H1 (cell line): Measurements from ENCODE around the gene ROPN1. TPM values are rescaled to one million over a fixed set of nuclear protein-coding genes. Genes with fewer than 3 reads are reported as not detected.

Experiments
- CTCF ChIA-PET: fragments of 300-600 bp; sonication (Branson Sonifier 250); formaldehyde crosslinking; loops from one replicate; lab custom pipeline; 2021; ENCODE audit not compliant: partially characterized antibody; lab: Charles Lee
- POLR2A ChIA-PET: fragments of 300-600 bp; sonication (Branson Sonifier 250); formaldehyde crosslinking; loops from one replicate; lab custom pipeline; 2021; ENCODE audit warnings: inconsistent platforms; ENCODE audit not compliant: partially characterized antibody; lab: Charles Lee
- DNase-seq, 2 experiments: peaks; one replicate each; pipeline versions ENCODE4 v3.0.0 to v3.0.0-alpha.2; 2010 to 2022; ENCODE audit warnings: low spot score in 2 of 2, low read depth in 1 of 2, mixed read lengths in 1 of 2
- FAIRE-seq: peaks from 2 replicates; lab custom pipeline; 2011; peaks lifted over from hg19 to GRCh38; lab: Jason Lieb, UNC
- H2AFZ ChIP-seq: 2 replicates; pipeline ENCODE4 v1.8.1; 2012; ENCODE audit warnings: low read length, inconsistent platforms
- H2AK5ac ChIP-seq: 2 replicates; pipeline ENCODE4 v1.6.1; 2013; ENCODE audit warnings: low read depth, low read length
- H2BK120ac ChIP-seq: replicated peaks from 2 replicates; pipeline ENCODE3; 2013; ENCODE audit warnings: low read depth, low read length, inconsistent platforms
- H2BK12ac ChIP-seq: 2 replicates; pipeline ENCODE4 v1.6.1; 2013; ENCODE audit warnings: low read depth, low read length
- H2BK15ac ChIP-seq: 2 replicates; pipeline ENCODE4 v1.6.1; 2013; ENCODE audit warnings: low read length
- H2BK20ac ChIP-seq: 2 replicates; pipeline ENCODE4 v1.6.1; 2013; ENCODE audit warnings: low read length
- H2BK5ac ChIP-seq: 2 replicates; pipeline ENCODE4 v1.6.1; 2013; ENCODE audit warnings: low read depth, low read length
- H3K14ac ChIP-seq: 2 replicates; pipeline ENCODE4 v1.6.1; 2013; ENCODE audit warnings: inconsistent platforms; ENCODE audit not compliant: insufficient read length
- H3K18ac ChIP-seq: 2 replicates; pipeline ENCODE4 v1.6.1; 2013; ENCODE audit warnings: low read length; ENCODE audit errors: extremely low read depth
- H3K23ac ChIP-seq: 2 replicates; pipeline ENCODE4 v1.6.1; 2013; ENCODE audit warnings: inconsistent platforms; ENCODE audit not compliant: insufficient read length
- H3K23me2 ChIP-seq: 2 replicates; pipeline ENCODE4 v1.6.1; 2013; ENCODE audit warnings: low read depth, low read length
- H3K27ac ChIP-seq: 2 replicates; pipeline ENCODE4 v1.6.1; 2011; ENCODE audit warnings: low read depth, low read length, inconsistent platforms
- H3K27me3 ChIP-seq, 4 experiments: replicated peaks in 1 of 4; 1 replicate in 1 of 4; 2 replicates in 3 of 4; pipeline versions ENCODE4 v1.6.1 to v1.8.1; 2011 to 2013; ENCODE audit warnings: low read length in 3 of 4, mild to moderate bottlenecking in 3 of 4, inconsistent platforms in 2 of 4, mixed read lengths in 2 of 4, moderate library complexity in 1 of 4; ENCODE audit not compliant: control insufficient read depth in 3 of 4, insufficient read depth in 3 of 4; ENCODE audit errors: extremely low read depth in 1 of 4
- H3K36me3 ChIP-seq, 4 experiments: 2 replicates each; pipeline versions ENCODE4 v1.6.1 to v1.8.1; 2011 to 2013; ENCODE audit warnings: mild to moderate bottlenecking in 4 of 4, low read length in 3 of 4, moderate library complexity in 2 of 4, control low read depth in 1 of 4, inconsistent platforms in 1 of 4; ENCODE audit not compliant: insufficient read depth in 4 of 4, control insufficient read depth in 2 of 4
- H3K4ac ChIP-seq: replicated peaks from 2 replicates; pipeline ENCODE3; 2013; ENCODE audit warnings: low read length, low read depth, mixed read lengths, inconsistent platforms; ENCODE audit not compliant: insufficient read length
- H3K4me1 ChIP-seq, 4 experiments: replicated peaks in 1 of 4; 1 replicate in 1 of 4; 2 replicates in 3 of 4; pipeline versions ENCODE4 v1.6.1 to v1.8.1; 2011 to 2013; ENCODE audit warnings: low read length in 3 of 4, inconsistent platforms in 2 of 4, mixed read lengths in 1 of 4; ENCODE audit not compliant: insufficient read depth in 4 of 4, control insufficient read depth in 3 of 4
- H3K4me2 ChIP-seq, 2 experiments: 2 replicates each; pipeline versions ENCODE4 v1.6.1 to v1.8.1; 2011 to 2013; ENCODE audit warnings: low read depth in 2 of 2, low read length in 2 of 2, control low read depth in 1 of 2, inconsistent platforms in 1 of 2, mild to moderate bottlenecking in 1 of 2; ENCODE audit not compliant: insufficient read depth in 1 of 2
- H3K4me3 ChIP-seq, 4 experiments: fragments of 200-600, 300-600 bp in 1 of 4; sonication (generic), shearing (Covaris generic), sonication (Bioruptor Twin) in 1 of 4; 2 replicates each; pipeline versions ENCODE4 v1.5.1 to v1.8.1; 2011 to 2016; ENCODE audit warnings: low read length in 4 of 4, low read depth in 3 of 4, control low read depth in 2 of 4, inconsistent platforms in 2 of 4, mild to moderate bottlenecking in 2 of 4, mixed read lengths in 1 of 4, moderate library complexity in 1 of 4; ENCODE audit not compliant: insufficient read depth in 2 of 4; ENCODE audit errors: extremely low read depth in 1 of 4
- H3K56ac ChIP-seq: replicated peaks from 2 replicates; pipeline ENCODE3; 2013; ENCODE audit warnings: low read depth, mild to moderate bottlenecking, mixed read lengths, low read length, inconsistent platforms; ENCODE audit not compliant: insufficient read length
- H3K79me1 ChIP-seq: 2 replicates; pipeline ENCODE4 v1.6.1; 2013; ENCODE audit warnings: low read depth, low read length, control low read depth
- H3K79me2 ChIP-seq, 2 experiments: 2 replicates each; pipeline versions ENCODE4 v1.6.1 to v1.8.1; 2012 to 2013; ENCODE audit warnings: low read length in 2 of 2, mild to moderate bottlenecking in 2 of 2, inconsistent platforms in 1 of 2; ENCODE audit not compliant: insufficient read depth in 2 of 2, control insufficient read depth in 1 of 2
- H3K9ac ChIP-seq, 4 experiments: replicated peaks in 1 of 4; 1 replicate in 1 of 4; 2 replicates in 3 of 4; pipeline versions ENCODE4 v1.6.1 to v1.8.1; 2011 to 2013; ENCODE audit warnings: low read depth in 3 of 4, low read length in 3 of 4, control low read depth in 2 of 4, mild to moderate bottlenecking in 2 of 4, moderate library complexity in 2 of 4, inconsistent platforms in 1 of 4; ENCODE audit errors: extremely low read depth in 1 of 4
- H3K9me3 ChIP-seq, 2 experiments: 2 replicates each; pipeline versions ENCODE4 v1.6.1 to v1.8.1; 2012 to 2013; ENCODE audit warnings: mild to moderate bottlenecking in 2 of 2, moderate library complexity in 2 of 2, control low read depth in 1 of 2, inconsistent platforms in 1 of 2, low read depth in 1 of 2, low read length in 1 of 2, mixed read lengths in 1 of 2; ENCODE audit not compliant: insufficient read depth in 2 of 2
- H4K20me1 ChIP-seq, 2 experiments: replicated peaks in 1 of 2; 2 replicates each; pipeline versions ENCODE3 to v1.8.1; 2011 to 2013; ENCODE audit warnings: inconsistent platforms in 2 of 2, low read length in 2 of 2, mild to moderate bottlenecking in 1 of 2; ENCODE audit not compliant: insufficient read depth in 2 of 2, control insufficient read depth in 1 of 2
- H4K5ac ChIP-seq: 2 replicates; pipeline ENCODE4 v1.6.1; 2013; ENCODE audit warnings: low read length, low read depth, mixed read lengths, inconsistent platforms; ENCODE audit not compliant: insufficient read length
- H4K8ac ChIP-seq: 2 replicates; pipeline ENCODE4 v1.8.0; 2013; ENCODE audit warnings: mild to moderate bottlenecking, moderate library complexity, low read length, inconsistent platforms; ENCODE audit not compliant: insufficient read depth; ENCODE audit errors: extremely low read depth
- H4K91ac ChIP-seq: replicated peaks from 2 replicates; pipeline ENCODE3; 2013; ENCODE audit warnings: low read length, mixed read lengths, inconsistent platforms; ENCODE audit not compliant: insufficient read length
- BCL11A ChIP-seq, 2 experiments: IDR thresholded peaks; one replicate each; pipeline ENCODE4 v1.6.1; 2011; ENCODE audit warnings: low read depth in 2 of 2, low read length in 2 of 2, mild to moderate bottlenecking in 2 of 2
- BRCA1 ChIP-seq: IDR thresholded peaks from 2 replicates; pipeline ENCODE4 v1.6.1; 2012; ENCODE audit warnings: low read depth, low read length, improper control_type of control experiment
- CBX8 ChIP-seq: fragments of 300-800, 300-1000 bp; sonication (generic); IDR thresholded peaks from 2 replicates; pipeline ENCODE4 v1.7.1; 2016; ENCODE audit warnings: low read depth, low read length, borderline replicate concordance
- CEBPB ChIP-seq: IDR thresholded peaks from 2 replicates; pipeline ENCODE4 v1.6.1; 2012; ENCODE audit warnings: low read depth, low read length
- CHD2 ChIP-seq: IDR thresholded peaks from 2 replicates; pipeline ENCODE4 v1.6.1; 2012; ENCODE audit warnings: low read length, improper control_type of control experiment
- CTCF ChIP-seq, 3 experiments: IDR thresholded peaks; 1 replicate in 2 of 3; 2 replicates in 1 of 3; pipeline versions ENCODE4 v1.5.1 to v1.6.1; 2011; ENCODE audit warnings: low read length in 3 of 3, mild to moderate bottlenecking in 3 of 3, inconsistent platforms in 2 of 3, low read depth in 1 of 3, moderate library complexity in 1 of 3; ENCODE audit not compliant: insufficient read depth in 1 of 3; ENCODE audit errors: control extremely low read depth in 1 of 3
- EZH2 ChIP-seq: fragments of 200-600 bp; sonication (generic); IDR thresholded peaks from 2 replicates; pipeline ENCODE4 v1.7.1; 2012; ENCODE audit warnings: low read depth, mild to moderate bottlenecking, moderate library complexity, low read length, inconsistent platforms; ENCODE audit not compliant: severe bottlenecking
- FOSL1 ChIP-seq: IDR thresholded peaks from 2 replicates; pipeline ENCODE4 v1.6.1; 2011; ENCODE audit warnings: mild to moderate bottlenecking, low read depth, low read length, moderate library complexity; ENCODE audit not compliant: insufficient read depth
- HDAC6 ChIP-seq: IDR thresholded peaks from one replicate; pipeline ENCODE4 v1.7.1; 2012; ENCODE audit warnings: low read depth, mild to moderate bottlenecking, inconsistent platforms, low read length, moderate library complexity
- RNF2 ChIP-seq: fragments of 200-900, 300-1000 bp; sonication (generic); IDR thresholded peaks from 2 replicates; pipeline ENCODE4 v1.7.1; 2016; ENCODE audit warnings: borderline replicate concordance, low read depth, mild to moderate bottlenecking, antibody characterized with exemption, low read length; ENCODE audit not compliant: poor library complexity, severe bottlenecking; ENCODE audit errors: missing control alignments
- TAF7 ChIP-seq: optimal IDR thresholded peaks from 2 replicates; pipeline ENCODE3; 2011; ENCODE audit warnings: low read depth, mild to moderate bottlenecking, inconsistent platforms, low read length, moderate library complexity, borderline replicate concordance
- YY1 ChIP-seq: IDR thresholded peaks from 2 replicates; pipeline ENCODE4 v1.6.1; 2011; ENCODE audit warnings: low read depth, mild to moderate bottlenecking, low read length
- WGBS, 2 experiments: shearing (Covaris generic) in 1 of 2; methylation state at CpG; one replicate each; pipeline versions ENCODE4 v1.1.6 to v1.1.7; 2013 to 2015; ENCODE audit warnings: low lambda C conversion rate in 2 of 2, mixed read lengths in 2 of 2, inconsistent platforms in 1 of 2, low coverage in 1 of 2, missing lambda C conversion rate in 1 of 2; ENCODE audit not compliant: insufficient replicate concordance in 2 of 2, insufficient coverage in 1 of 2, insufficient read length in 1 of 2; ENCODE audit errors: extremely low coverage in 1 of 2, missing lambda C conversion rate in 1 of 2; 5-methylcytosine and 5-hydroxymethylcytosine counted together
- polyA plus RNA-seq, 7 experiments: library from polyadenylated mRNA; depleted of rRNA in 3 of 7; stranded (reverse) in 5 of 7; unstranded in 2 of 7; fragments of >200 nt in 5 of 7; fragments of 200-250 nt in 2 of 7; gene quantifications; 1 replicate in 5 of 7; 2 replicates in 1 of 7; 4 replicates in 1 of 7; pipeline versions ENCODE4 v1.2.1 to v1.2.3, GENCODE V29; 2011 to 2013; ENCODE audit warnings: missing spikeins in 2 of 7, mixed read lengths in 2 of 7
- total RNA-seq: library from RNA; stranded (reverse); fragmentation: NEBNext Ultra II Directional; extraction: Animal tissue kit (Norgen Biotek cat#: 25700); gene quantifications from 2 replicates; pipeline ENCODE4 v1.2.1, GENCODE V29; 2021

The ROPN1 gene
- total and polyA plus RNA-seq, 2 of the 8 experiments (the other 6 are each of a cell fraction or from before 2014, with no cell fraction given), result 0.03 TPM; not detected in 1

- no peak overlapping the region for H3K27ac ChIP-seq
- no peaks in the 10 kb centered on the region for H3K79me1 ChIP-seq
- no peaks in the 10 kb centered on the region for H3K79me2 ChIP-seq
- H2BK15ac ChIP-seq, result no peak overlapping the region
- H3K4me1 ChIP-seq, result no peaks in the 10 kb centered on the region
- no peak overlapping the region for H2BK20ac ChIP-seq
- CTCF ChIA-PET, result interaction anchor here (1.1 kb wide), 1 partner anchor 213 kb away, joined by 5 read pairs; no protein-coding TSS in a partner anchor
- H3K4me2 ChIP-seq, result no peak overlapping the region
- H3K23me2 ChIP-seq, result no peaks in the 10 kb centered on the region
- no peak overlapping the region for H2BK120ac ChIP-seq
- no peaks in the 10 kb centered on the region for H3K9me3 ChIP-seq
- H2AFZ ChIP-seq, result no peak overlapping the region
- 92% methylated on average over 2 of the region's 2 CpGs; no CpG with 5 or more reads in 1 of the 2 experiments for WGBS, 2 experiments
- no peak overlapping the region for H3K56ac ChIP-seq
- no peaks in the 10 kb centered on the region for H3K27me3 ChIP-seq
- no peaks in the 10 kb centered on the region for H4K20me1 ChIP-seq
- peaks cover 0 to 61% (median 13%) of the 10 kb centered on the region in 4 experiments; a peak in 5 of 8 replicates for H3K36me3 ChIP-seq
- no peak for FAIRE-seq
- H3K14ac ChIP-seq, result no peak overlapping the region
- no peak overlapping the region for H2AK5ac ChIP-seq
- no peak overlapping the region for H4K5ac ChIP-seq
- no peak overlapping the region for H2BK12ac ChIP-seq
- H3K23ac ChIP-seq, result no peak overlapping the region
- no peak overlapping the region for H2BK5ac ChIP-seq
- no peak overlapping the region for H3K18ac ChIP-seq
- no peak for DNase-seq
- no peak overlapping the region for H3K4ac ChIP-seq
- POLR2A ChIA-PET, result no interaction called here
- H3K4me3 ChIP-seq, result no peak overlapping the region
- H4K91ac ChIP-seq, result no peak overlapping the region
- no peak overlapping the region for H4K8ac ChIP-seq
- no peak overlapping the region for H3K9ac ChIP-seq
- TF ChIP-seq CEBPB (no peak), BRCA1 (no peak), EZH2 (no peak), CTCF (IDR thresholded peaks at IDR 0.05; ENCODE audit: control extremely low read depth in 1 of 3, insufficient read depth in 1 of 3, low read depth in 1 of 3, low read length in 3 of 3) (no peak), CBX8 (no peak), TAF7 (no peak), YY1 (no peak), FOSL1 (no peak), HDAC6 (no peak), BCL11A (IDR thresholded peaks at IDR 0.05; ENCODE audit: low read depth in 2 of 2, low read length in 2 of 2) (no peak), CHD2 (no peak), RNF2 (no peak)
Measured at GRCh38 chr3:123936400-123936799, 55.5 kb downstream of the ROPN1 start.
